ENCODE measurements around the gene SUSD3. TPM values are rescaled to one million over a fixed set of nuclear protein-coding genes. Genes with fewer than 3 reads are reported as not detected.
"Not testable (repeated sequence)": the region's sequence is repeated elsewhere in the genome, so short reads cannot be mapped to it uniquely, and the experiment has no call there.

SUSD3 gene
- polyA plus RNA-seq, 12 donors, result 0.89 to 3.7 (median 1.9) TPM; not detected in 2

DNA sequence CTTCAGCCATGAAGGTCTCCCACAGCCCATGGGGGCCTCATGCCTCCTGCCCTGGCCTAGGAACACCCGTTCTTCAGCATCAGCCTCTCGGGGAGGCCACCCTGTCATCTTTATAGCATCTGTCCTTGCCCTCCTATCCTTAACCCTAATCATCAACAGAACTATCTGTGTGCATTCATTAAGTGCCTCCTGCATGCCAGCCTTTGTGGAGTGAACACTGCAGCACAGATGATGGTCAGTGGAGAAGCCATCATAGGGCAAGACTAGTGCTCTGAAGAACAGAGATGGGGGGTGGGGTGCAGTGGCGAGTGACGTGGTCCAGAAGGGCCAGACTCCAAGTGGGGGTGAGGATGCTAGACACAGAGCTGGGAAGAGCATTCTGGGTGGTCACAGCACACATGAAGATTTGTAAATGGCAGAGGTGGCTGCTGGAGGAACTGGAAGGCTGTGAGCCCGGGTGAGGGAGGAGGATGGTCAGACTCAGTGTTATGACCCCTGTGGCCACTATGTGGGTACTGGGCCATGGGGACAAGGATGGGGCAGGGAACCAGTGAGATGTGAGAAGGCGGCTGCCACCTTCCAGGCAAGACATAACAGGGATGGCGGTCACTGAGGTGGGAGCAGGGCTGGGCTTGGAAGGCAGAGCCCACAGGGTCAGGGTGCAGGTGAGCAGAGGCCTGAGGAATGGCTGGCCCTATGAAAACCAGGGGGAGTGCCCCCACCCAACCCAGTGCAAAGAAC is 33.9 kb downstream of the SUSD3 start:
- no peak for DNase-seq

DNA sequence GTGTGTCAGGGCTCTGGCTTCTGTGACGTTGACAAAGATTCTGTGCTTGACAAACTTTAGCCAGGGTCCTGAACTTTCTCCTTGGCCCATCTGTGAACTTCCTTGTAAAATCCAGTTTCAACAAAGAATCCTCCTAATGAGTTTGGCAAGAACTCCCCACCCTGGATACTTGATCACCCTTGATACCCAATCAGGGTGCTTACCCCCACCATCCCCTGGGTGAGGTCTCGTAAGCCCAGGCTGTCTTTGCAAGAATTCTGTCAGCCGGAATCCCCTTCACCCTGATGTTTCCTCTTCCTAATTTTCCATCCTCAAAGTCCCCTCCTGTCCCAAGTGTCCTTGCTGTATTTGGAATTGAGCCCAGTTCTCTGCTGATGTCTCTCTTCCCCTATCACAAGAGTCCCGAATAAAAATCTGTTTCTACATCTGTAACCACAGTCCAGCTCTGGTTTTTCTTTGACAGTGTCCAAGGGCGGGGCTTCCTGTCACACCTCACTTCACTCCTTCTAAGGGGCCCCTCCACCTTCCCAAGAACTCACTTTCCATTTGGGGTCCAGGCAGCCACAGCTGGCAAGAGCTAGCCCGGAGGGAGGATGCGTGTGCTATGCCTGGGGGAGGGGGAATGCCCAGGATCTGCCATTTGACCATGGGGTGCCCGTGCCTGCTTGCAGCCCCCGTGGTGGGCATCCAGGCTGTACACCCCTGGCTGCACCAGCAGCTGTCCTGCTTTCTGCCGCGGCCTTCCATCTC is 34.8 kb downstream of the SUSD3 start:
- DNase-seq, result peak; percentile 48

DNA sequence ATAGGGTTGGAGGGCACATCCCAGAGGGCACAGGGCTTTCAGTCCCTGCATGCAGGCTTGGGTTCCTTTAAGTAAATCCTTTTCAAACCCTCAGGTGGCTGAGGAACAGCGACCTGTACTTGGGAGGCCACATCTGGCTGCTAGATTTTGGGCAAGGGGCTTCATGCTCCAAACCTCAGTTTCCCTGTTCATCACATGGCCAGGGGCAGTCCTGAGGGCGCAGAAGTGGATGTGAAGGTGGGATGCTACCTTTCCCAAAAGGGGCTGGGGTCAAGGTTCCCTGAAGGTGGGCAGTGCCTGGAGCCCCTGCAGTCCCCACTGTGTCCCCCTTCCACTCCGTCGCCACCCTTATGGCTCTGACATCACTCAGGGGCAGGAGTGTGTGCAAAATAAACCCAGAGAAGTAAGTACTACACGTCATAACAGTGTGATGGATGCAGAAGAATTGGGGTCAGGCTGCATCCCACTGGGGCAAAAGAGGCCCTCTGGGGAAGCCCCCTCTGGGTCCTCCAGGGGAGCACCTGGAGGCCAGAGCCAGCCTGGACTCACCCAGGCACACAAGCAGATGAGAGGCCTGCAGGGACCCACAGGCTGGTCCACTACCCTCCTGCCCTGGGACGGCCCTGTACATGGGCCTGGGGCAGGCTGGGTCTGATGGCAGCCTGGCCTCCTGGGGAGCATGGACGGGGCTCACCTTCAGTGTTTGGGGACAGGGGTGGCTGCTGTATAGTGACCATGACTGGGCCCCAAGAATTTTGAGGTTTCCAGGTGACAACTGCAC is 35.6 kb downstream of the SUSD3 start:
- no peak for DNase-seq

DNA sequence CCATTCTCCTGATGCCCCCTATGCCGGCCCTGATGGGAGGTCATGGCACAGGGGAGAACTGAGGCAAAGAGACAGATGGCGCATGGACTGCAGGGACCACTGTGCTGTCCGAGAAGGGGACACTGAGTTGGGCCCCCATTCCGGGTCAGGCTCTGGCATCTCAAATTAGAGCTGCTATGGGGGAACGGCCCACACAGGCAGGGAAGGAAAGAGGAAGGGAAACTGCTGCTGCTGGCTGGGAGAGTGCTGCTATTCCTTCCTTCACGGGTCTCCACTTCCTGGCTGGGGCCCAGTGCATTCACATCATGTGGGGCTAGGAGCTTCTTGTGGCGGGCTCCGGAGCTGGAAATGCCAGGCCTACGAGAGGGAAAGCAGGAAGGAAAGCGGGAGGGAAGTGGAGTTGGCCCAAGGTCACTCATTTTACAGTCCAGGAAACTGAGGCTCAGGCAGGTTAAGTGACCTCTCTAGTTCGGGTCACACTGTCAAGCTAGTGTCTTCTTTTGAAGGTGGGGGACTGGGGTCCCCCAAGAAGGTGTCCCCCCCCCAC is 36.2 kb downstream of the SUSD3 start:
- DNase-seq, result peak; percentile 71

DNA sequence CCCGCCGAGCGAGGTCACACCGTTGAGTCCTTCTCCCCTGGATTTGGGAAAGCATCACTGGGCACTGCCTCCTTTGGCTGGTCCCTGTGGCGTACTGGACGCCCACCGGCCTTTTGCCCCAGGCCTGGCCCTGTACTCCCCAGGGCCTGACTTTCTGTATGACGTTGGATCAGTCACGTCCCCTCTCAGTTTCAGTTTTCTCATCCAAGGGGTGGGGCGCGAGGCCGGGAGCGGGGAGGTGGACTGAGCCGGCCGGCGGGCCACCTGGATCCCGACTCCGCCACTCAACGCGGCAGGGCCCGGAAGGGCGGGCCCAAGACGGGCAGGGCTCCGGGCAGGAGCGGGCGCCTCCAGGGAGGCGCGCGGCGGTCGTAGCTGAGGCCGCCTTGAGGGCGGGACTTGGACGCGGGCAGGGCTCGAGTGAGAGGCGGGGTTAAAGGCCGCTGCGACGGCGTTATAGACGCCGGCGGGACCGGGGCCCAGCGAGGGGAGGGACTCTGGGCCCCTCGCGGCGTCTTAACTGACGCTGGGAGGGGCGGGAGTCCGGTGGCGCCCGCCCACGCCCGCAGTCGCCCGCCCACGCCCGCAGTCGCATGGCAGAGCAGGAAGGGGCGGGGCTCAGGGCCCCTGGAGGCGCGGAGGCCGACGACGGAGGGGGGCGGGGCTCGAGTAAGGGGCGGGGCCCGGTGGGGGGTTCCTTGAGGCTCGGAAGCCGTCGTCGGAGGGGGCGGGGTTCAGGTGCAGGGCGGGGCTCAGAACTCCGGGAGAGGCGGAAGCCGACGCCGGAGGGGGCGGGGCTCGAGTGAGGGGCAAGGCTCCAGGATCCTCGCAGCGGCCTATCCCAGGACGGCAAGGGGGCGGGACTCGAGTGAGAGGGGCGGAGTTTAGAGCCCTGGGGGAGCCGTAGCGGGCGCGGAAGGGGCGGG is 37.0 kb downstream of the SUSD3 start:
- peak; percentile 99 for DNase-seq

DNA sequence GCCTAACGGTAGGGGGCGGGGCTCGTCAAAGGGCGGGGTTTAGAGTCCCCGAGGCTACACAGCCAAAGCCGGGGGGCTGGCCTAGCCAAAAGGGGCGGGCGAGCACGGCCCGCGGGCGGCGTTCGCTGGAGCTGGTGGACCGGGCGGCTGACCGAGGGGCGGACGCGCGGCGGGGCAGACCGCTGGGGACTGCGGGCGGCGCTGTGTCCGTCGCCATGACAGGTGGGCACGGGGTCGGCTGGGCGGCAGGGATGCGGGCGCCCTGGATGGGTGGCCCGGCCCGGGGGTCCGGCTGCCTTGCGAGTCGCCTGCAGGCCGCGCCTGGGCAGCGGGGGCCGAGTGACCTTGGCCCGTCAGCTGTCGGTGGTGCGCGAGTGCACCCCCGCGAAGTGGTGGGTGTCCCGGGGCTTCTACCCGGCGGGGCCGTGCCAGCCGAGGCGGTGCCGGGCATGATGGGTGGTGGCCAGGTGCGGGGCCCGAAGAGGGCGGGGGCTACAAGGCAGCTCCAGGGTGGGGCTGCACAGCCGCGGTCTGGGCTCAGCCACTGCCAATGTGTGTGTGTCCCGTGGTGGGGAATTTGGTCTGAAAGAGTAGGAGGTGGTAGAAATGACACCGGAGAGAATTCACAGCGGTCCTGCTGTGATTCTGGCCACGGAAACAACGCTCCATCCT is 37.8 kb downstream of the SUSD3 start, which contains the start of gene CARD19:
Gene CARD19 (plus strand): TSS at position 87 of the 672 bp plus-strand sequence. CDS start 129 bp downstream, at position 216.
- DNase-seq, result peak; percentile 56

DNA sequence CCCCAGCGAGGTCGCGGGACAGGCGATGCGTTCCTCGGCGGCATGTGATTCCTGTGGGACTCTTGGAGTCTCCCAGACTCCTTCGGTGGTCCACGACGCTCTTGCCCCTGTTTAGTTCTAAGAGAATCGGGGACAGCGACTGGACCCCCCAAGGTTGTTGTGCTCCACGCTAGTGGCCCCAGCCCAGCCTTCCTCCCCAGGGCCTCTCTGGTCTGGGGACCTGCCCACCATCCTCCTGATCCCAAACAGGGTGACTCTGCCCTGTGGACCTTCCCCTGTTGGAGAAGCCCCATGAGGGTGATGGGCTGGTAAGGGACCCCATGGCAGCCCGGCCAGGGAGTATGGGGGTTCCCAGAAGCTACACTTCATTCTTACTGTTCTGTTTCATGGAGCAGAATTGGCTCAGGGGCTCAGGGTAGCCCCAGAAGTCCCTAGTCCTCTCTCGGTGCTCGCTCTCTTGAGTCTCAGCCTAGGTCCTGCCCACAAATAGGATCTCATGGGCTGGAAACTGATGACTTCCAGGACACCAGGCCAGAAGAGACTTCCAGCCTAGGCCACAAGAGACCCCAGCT is 38.4 kb downstream of the SUSD3 start:
- DNase-seq, result no peak

DNA sequence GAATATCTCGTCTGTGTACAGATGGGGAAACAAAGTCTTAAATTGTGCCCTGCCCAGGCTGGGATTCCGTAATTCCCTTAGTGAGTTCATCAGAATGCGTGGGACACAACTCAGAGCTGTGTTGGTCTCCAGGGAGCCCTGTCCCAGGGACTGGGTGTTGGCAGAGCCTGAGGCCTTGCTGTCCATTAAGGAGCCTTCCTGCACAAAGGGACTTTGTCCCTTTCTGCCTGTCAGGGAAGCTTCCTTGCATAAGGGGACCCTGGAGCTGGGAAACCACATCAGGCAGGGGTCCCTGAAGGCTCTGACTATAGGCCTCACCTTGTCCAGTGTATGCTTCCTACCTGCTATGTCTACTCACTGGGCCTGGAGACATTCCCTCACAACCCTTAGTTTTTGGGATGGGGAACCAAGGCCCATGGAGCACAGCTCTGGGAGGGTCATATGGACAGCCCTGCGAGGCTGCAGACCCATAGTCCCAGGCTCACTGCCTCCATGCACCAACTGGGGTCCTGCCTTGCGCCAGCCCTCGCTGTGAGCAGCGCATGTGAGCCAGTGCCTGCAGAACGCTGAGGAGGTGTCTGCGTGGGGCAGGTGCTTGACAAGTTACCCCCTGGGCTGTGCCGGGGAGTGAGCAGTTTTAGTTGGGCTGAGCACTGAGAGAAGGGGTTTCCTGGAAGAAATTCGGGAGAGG is 39.2 kb downstream of the SUSD3 start:
- DNase-seq, result no peak

DNA sequence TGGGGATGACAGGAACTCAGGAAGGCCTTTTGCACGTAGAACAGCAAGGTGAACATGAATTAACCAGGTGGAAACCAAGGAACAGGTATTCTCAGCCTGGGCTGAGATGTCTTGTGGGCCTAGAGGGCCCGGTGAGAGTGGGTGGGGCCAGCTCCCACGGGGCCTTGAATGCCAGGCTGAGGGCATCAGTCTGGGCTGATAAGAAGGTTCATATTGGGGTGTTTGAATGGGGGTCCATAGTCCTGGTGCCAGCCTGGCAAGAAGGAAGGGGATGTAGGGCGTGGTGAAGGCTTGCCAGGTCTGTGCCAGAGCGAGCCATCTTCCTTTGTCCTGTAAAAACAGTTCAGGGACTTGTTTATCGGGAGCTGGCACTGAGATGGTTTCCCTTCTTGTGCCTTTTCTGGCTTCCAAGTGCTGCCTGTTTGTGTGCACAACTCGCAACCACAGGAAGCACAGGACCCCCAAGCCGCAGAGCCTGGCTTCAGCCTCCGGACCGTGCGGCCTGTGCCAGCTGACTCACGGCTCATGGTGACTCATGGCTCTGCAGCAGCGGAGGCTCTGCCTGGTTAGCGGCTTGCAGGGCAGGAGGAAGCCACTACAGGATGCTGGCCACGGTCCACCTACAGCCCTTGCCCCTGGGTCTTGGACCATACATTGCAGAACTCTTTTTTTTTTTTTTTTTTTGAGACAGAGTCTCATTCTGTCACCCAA is 39.9 kb downstream of the SUSD3 start:
- DNase-seq, result peak; percentile 56

DNA sequence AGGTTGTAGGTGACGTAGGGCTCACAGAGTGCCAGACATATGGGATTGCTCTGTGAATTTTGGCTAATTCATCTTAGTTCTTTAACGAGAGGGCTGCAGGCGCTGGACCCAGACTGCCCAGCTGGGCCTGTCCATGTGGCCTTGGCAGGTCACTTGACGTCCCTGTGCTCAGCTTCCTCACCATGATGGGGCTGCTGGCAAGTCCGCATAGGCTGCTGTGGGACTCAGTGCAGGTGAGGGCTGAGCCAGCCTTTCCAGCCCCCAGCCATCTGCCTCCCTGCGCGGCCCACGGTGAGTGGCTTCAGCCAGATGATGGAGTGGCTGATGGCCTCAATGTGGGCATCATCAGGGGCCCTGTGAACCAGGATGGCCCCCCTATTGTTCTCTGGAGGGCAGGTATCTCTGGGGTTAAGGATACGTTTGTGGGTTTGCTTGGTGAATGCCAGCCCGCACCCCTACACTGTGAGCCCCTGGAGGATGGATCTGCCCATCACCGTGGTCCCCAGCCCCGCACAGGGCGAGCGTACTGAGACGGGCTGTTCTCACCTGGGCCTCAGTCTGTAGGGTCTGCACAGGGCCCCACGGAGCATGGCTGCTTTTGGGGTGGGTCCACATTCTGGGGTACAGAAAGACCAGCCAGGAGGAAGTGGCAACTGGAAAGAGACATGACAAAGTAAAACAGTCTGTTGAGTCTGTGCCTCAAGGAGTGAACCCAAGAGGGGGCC is 41.2 kb downstream of the SUSD3 start:
- DNase-seq, result no peak

DNA sequence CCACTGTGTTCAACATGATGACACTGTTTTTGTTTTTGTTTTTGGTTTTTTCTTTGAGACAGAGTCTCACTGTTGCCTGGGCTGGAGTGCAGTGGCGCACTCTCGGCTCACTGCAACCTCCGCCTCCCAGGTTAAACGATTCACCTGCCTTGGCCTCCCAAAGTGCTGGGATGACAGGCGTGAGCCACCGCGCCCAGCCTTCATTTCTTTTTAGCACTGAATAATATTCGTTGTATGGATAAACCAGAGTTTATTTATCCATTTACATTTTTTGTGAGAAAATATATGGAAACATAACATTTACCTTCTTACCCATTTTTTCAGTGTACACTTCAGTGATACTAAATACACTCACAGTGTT is 41.8 kb downstream of the SUSD3 start:
- DNase-seq, result no peak

DNA sequence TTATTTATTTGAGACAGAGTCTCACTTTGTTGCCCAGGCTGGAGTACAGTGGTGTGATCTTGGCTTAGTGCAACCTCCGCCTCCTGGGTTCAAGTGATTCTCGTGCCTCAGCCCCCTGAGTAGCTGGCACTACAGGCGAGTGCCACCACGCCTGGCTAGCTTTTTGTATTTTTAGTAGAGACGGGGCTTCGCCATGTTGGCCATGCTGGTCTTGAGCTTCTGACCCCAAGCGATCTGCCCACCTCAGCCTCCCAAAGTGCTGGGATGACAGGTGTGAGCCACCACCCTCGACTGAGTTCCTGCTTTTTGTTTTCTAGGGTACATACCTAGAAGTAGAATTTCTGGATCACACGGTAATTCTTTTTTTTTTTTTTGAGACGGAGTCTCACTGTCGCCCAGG is 42.6 kb downstream of the SUSD3 start:
- not testable (repeated sequence) for DNase-seq

DNA sequence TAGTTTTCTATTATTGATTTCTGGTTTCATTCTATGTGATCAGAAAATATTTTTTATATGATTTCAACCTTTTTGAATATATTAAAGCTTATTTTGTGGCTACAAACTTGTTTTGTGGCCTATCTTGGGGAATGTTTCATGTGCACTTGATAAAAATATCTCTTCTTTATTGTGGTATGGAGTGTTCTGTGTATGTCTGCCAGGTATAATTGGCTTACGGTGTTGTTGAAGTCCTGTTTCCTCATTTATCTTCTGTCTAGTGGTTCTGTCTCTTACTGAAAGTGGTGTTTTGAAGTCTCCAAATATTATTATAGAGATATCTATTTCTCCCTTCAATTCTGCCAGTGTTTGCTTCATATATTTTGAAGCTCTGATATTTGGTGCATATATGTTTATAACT is 47.1 kb downstream of the SUSD3 start:
- DNase-seq, result no peak

DNA sequence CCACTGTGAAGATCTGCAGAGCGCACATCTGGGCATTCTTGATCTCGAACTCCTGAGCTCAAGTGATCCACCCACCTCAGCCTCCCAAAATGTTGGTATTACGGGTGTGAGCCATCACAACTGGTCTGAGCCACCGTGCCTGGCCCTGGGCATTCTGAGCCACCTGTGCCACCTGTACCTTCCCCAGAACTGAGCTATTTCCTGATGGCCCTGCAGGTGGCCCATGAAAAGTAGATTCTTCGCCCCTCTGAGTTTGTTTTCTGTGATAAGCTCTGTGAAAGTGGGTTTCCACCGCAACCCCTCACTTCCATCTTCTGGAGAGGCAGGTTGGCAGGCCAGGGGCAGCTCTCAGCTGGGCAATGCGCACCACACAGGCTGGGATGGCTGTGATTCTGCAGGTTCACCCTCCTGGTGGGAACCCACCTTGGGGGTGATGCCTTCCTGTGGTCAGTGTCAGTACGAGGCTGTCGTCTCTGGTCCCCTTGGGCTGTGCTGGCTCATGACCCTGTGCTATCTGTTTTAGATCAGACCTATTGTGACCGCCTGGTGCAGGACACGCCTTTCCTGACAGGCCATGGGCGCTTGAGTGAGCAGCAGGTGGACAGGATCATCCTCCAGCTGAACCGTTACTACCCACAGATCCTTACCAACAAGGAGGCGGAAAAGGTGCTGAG is 48.8 kb downstream of the SUSD3 start:
- DNase-seq, result no peak

DNA sequence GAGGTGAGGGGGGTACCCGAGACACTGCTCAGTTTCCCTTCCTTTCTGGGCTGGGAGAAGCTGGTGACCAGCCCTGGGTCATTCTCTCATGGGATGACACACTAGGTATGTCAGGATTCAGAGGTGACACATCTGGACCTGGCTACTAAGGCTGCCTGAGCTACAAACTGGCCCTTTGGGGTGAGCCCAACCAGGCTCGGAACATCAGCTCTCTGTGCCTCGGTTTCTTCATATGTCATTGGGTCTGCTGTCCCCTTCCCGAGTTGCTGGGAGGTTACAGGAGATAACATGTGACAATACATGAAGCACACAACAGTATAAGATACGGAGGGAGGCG is 49.3 kb downstream of the SUSD3 start:
- no peak for DNase-seq

DNA sequence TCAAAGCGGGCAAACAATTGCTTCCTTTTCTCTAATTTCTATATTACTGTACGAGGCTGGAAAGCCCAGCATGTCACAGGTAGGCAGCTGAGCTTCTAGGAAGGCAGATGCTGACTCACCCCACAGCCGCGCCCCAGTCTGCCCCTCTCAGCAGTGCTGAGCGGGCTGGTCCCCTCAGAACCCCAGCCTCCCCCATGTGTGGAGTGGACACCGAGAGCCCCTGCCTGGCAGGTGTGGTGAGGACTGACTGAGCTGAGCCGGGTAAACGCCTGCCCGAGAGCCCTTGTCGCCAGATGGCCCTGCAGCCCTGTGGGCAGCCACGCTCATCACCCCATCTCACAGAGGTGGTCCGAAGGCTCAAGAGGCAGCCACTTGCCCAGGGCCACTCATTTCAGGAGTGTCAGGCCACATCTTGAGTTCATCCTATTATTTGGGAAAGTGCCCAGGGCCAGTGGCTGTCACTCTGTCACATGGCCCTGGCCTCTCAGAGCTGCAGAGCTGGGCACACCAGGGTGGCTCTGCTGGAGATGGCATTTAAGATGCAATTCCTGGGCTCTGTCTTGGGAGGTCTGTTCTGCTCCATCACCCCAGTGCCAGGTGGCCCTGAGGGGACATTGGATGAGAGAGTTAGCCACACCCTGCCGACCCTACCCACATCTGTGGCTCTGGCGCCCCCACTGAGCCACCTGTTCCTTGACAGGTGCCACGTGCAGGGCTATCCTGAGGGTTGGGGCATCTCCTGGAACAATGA is 50.0 kb downstream of the SUSD3 start:
- no peak for DNase-seq

DNA sequence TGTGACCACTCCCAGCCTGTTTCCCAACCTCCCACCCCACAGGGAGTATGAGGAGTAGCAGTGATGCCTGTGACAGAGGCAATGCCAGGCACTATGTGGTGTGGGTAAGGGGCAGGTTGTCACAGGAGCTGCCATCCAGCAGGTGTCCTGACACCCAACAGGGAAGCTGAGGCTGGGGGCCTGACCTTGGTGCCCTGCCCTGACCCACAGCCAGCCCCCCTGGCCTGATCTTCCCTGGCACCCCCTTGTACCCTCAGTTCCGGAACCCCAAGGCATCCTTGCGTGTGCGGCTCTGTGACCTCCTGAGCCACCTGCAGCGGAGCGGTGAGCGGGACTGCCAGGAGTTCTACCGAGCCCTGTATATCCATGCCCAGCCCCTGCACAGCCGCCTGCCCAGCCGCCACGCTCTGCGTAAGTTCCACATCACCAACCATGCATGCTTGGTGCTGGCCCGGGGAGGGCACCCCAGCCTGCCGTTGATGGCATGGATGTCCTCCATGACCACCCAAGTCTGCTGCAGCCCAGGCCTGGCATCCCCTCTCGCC is 51.9 kb downstream of the SUSD3 start:
- DNase-seq, result no peak
